ENCODE measurements around the gene CCDC188. TPM values are rescaled to one million over a fixed set of nuclear protein-coding genes. Genes with fewer than 3 reads are reported as not detected.

The CCDC188 gene
- total and polyA plus RNA-seq, 4 experiments from 2014 or later, result not detected

GRCh38 chr22:20178075-20178914, 27.4 kb upstream of the CCDC188 start:
- no peaks in the 10 kb centered on the region for H3K36me3 Mint-ChIP-seq
- no peak overlapping the region for H3K27ac ChIP-seq (ENCODE audit: low read depth, low read length)
- no peaks in the 10 kb centered on the region for H3K36me3 ChIP-seq (ENCODE audit: insufficient read depth, low read length)
- H3K4me3 Mint-ChIP-seq, result no peak overlapping the region
- CTCF ChIA-PET (ENCODE audit: partially characterized antibody), result no interaction called here
- intact Hi-C loops (cut with micrococcal nuclease), result no loop called here
- H3K9me3 Mint-ChIP-seq, result no peaks in the 10 kb centered on the region
- POLR2A ChIA-PET (ENCODE audit: partially characterized antibody), result no interaction called here
- H3K4me1 ChIP-seq (ENCODE audit: insufficient read depth, low read length), result no peaks in the 10 kb centered on the region
- no peaks in the 10 kb centered on the region for H3K9me3 ChIP-seq (ENCODE audit: control insufficient read depth in 1 of 2, low read length in 2 of 2)
- no peak overlapping the region for H3K27ac Mint-ChIP-seq
- H3K4me1 Mint-ChIP-seq, result no peaks in the 10 kb centered on the region
- H3K4me3 ChIP-seq (ENCODE audit: low read length in 2 of 2), result no peak overlapping the region
- no peaks in the 10 kb centered on the region for H3K27me3 ChIP-seq (ENCODE audit: insufficient read depth, low read length)
- no peaks in the 10 kb centered on the region for H3K27me3 Mint-ChIP-seq
- no peak for DNase-seq

GRCh38 chr22:20177217-20177911, 26.5 kb upstream of the CCDC188 start:
- Histone ChIP-seq H3K4me3 (ENCODE audit: low read length in 2 of 2) (no peak overlapping the region), H3K9me3 (ENCODE audit: control insufficient read depth in 1 of 2, low read length in 2 of 2) (no peaks in the 10 kb centered on the region), H3K36me3 (ENCODE audit: insufficient read depth, low read length) (no peaks in the 10 kb centered on the region), H3K27ac (ENCODE audit: low read depth, low read length) (no peak overlapping the region), H3K27me3 (ENCODE audit: insufficient read depth, low read length) (no peaks in the 10 kb centered on the region), H3K4me1 (ENCODE audit: insufficient read depth, low read length) (no peaks in the 10 kb centered on the region)
- intact Hi-C loops (cut with micrococcal nuclease), result no loop called here
- Mint-ChIP-seq H3K4me1 (no peaks in the 10 kb centered on the region), H3K9me3 (no peaks in the 10 kb centered on the region), H3K27ac (no peak overlapping the region), H3K4me3 (no peak overlapping the region), H3K27me3 (no peaks in the 10 kb centered on the region), H3K36me3 (no peaks in the 10 kb centered on the region)
- DNase-seq, result no peak
- POLR2A ChIA-PET (ENCODE audit: partially characterized antibody), result no interaction called here
- CTCF ChIA-PET (ENCODE audit: partially characterized antibody), result no interaction called here

GRCh38 chr22:20176421-20177085, 25.7 kb upstream of the CCDC188 start:
- CTCF ChIA-PET (ENCODE audit: partially characterized antibody), result no interaction called here

DNA sequence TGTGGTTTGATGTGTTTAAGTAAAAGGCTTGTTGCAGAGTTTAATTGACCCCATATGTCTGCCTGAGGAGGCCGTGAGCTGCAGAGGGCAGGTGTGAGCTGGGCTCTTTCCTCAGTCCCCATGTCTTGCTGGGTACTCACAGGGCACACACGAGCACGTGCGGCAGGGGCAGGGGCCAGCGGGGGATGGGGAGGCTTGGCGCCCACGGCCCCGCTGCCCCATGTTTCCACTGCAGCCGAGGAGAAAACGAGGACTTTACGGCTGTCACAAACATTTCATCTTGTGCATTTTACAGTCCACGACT, 24.7 kb upstream of the CCDC188 start:
- H3K36me3 ChIP-seq (ENCODE audit: insufficient read depth, low read length), result no peaks in the 10 kb centered on the region
- Mint-ChIP-seq H3K4me1 (no peaks in the 10 kb centered on the region), H3K4me3 (no peak overlapping the region), H3K9me3 (no peaks in the 10 kb centered on the region), H3K27ac (no peak overlapping the region), H3K36me3 (no peaks in the 10 kb centered on the region), H3K27me3 (no peaks in the 10 kb centered on the region)
- H3K4me3 ChIP-seq (ENCODE audit: low read length in 2 of 2), result no peak overlapping the region
- no peak overlapping the region for H3K27ac ChIP-seq (ENCODE audit: low read depth, low read length)
- intact Hi-C loops (cut with micrococcal nuclease), result no loop called here
- no peaks in the 10 kb centered on the region for H3K9me3 ChIP-seq (ENCODE audit: control insufficient read depth in 1 of 2, low read length in 2 of 2)
- H3K4me1 ChIP-seq (ENCODE audit: insufficient read depth, low read length), result no peaks in the 10 kb centered on the region
- ChIA-PET CTCF (ENCODE audit: partially characterized antibody) (interaction anchor here (1.2 to 1.9 kb wide), 2 partner anchors 19 to 62 kb away, joined by 3 to 5 read pairs; no protein-coding TSS in a partner anchor), POLR2A (ENCODE audit: partially characterized antibody) (no interaction called here)
- DNase-seq, result no peak
- H3K27me3 ChIP-seq (ENCODE audit: insufficient read depth, low read length), result no peaks in the 10 kb centered on the region

More at GRCh38 chr22:20176421-20177085, 25.7 kb upstream of the CCDC188 start:
- no peaks in the 10 kb centered on the region for H3K4me1 ChIP-seq (ENCODE audit: insufficient read depth, low read length)
- H3K27ac Mint-ChIP-seq, result no peak overlapping the region
- H3K36me3 Mint-ChIP-seq, result no peaks in the 10 kb centered on the region
- no peak overlapping the region for H3K4me3 Mint-ChIP-seq
- POLR2A ChIA-PET (ENCODE audit: partially characterized antibody), result no interaction called here
- DNase-seq, result no peak
- H3K4me1 Mint-ChIP-seq, result no peaks in the 10 kb centered on the region
- H3K27me3 Mint-ChIP-seq, result no peaks in the 10 kb centered on the region
- no peaks in the 10 kb centered on the region for H3K36me3 ChIP-seq (ENCODE audit: insufficient read depth, low read length)
- intact Hi-C loops (cut with micrococcal nuclease), result no loop called here
- H3K9me3 Mint-ChIP-seq, result no peaks in the 10 kb centered on the region
- no peak overlapping the region for H3K4me3 ChIP-seq (ENCODE audit: low read length in 2 of 2)
- H3K9me3 ChIP-seq (ENCODE audit: control insufficient read depth in 1 of 2, low read length in 2 of 2), result no peaks in the 10 kb centered on the region
- no peaks in the 10 kb centered on the region for H3K27me3 ChIP-seq (ENCODE audit: insufficient read depth, low read length)
- no peak overlapping the region for H3K27ac ChIP-seq (ENCODE audit: low read depth, low read length)

- no peak overlapping the region for H3K4me3 Mint-ChIP-seq
- no peak overlapping the region for H3K27ac Mint-ChIP-seq
- H3K36me3 Mint-ChIP-seq, result no peaks in the 10 kb centered on the region
- Histone ChIP-seq H3K9me3 (ENCODE audit: control insufficient read depth in 1 of 2, low read length in 2 of 2) (no peaks in the 10 kb centered on the region), H3K27me3 (ENCODE audit: insufficient read depth, low read length) (no peaks in the 10 kb centered on the region), H3K4me3 (ENCODE audit: low read length in 2 of 2) (no peak overlapping the region), H3K27ac (ENCODE audit: low read depth, low read length) (no peak overlapping the region), H3K4me1 (ENCODE audit: insufficient read depth, low read length) (no peaks in the 10 kb centered on the region), H3K36me3 (ENCODE audit: insufficient read depth, low read length) (no peaks in the 10 kb centered on the region)
- H3K9me3 Mint-ChIP-seq, result no peaks in the 10 kb centered on the region
- H3K4me1 Mint-ChIP-seq, result no peaks in the 10 kb centered on the region
- ChIA-PET CTCF (ENCODE audit: partially characterized antibody) (interaction anchor here (1.2 to 1.9 kb wide), 2 partner anchors 18 to 63 kb away, joined by 3 to 5 read pairs; no protein-coding TSS in a partner anchor), POLR2A (ENCODE audit: partially characterized antibody) (no interaction called here)
- intact Hi-C loops (cut with micrococcal nuclease), result no loop called here
- DNase-seq, result no peak
- no peaks in the 10 kb centered on the region for H3K27me3 Mint-ChIP-seq
These were observed 24.1 kb upstream of the CCDC188 start for GRCh38 chr22:20174785-20175596.

- Mint-ChIP-seq H3K27me3 (no peaks in the 10 kb centered on the region), H3K9me3 (no peaks in the 10 kb centered on the region), H3K4me3 (no peak overlapping the region), H3K4me1 (no peaks in the 10 kb centered on the region), H3K27ac (no peak overlapping the region), H3K36me3 (no peaks in the 10 kb centered on the region)
- no peak overlapping the region for H3K4me3 ChIP-seq (ENCODE audit: low read length in 2 of 2)
- no peaks in the 10 kb centered on the region for H3K9me3 ChIP-seq (ENCODE audit: control insufficient read depth in 1 of 2, low read length in 2 of 2)
- H3K27ac ChIP-seq (ENCODE audit: low read depth, low read length), result no peak overlapping the region
- DNase-seq, result no peak
- ChIA-PET CTCF (ENCODE audit: partially characterized antibody) (no interaction called here), POLR2A (ENCODE audit: partially characterized antibody) (no interaction called here)
- H3K27me3 ChIP-seq (ENCODE audit: insufficient read depth, low read length), result no peaks in the 10 kb centered on the region
- no peaks in the 10 kb centered on the region for H3K36me3 ChIP-seq (ENCODE audit: insufficient read depth, low read length)
- no peaks in the 10 kb centered on the region for H3K4me1 ChIP-seq (ENCODE audit: insufficient read depth, low read length)
- intact Hi-C loops (cut with micrococcal nuclease), result no loop called here
These were observed 22.9 kb upstream of the CCDC188 start for GRCh38 chr22:20173772-20174171.

DNA sequence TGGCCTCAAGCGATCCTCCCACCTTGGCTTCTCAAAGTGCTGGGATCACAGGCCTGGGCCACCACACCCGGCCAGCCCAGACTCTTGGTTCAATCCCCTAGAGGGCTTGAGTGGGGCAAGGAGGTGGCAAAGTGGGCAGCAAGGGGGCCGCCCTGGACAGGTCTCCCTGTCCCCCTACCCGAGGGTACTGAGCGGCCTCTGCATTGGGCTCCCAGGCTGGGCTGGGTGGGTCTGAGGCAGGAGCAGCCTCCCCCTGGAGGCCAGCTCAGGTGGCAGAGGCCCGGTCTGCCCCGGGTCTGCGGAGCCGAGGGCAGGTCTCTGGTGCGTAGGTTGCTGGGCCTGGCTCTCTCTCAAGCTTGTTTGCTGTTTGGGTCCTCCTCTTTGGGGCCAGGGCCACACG, 22.4 kb upstream of the CCDC188 start:
- Mint-ChIP-seq H3K4me1 (no peaks in the 10 kb centered on the region), H3K9me3 (no peaks in the 10 kb centered on the region), H3K27me3 (no peaks in the 10 kb centered on the region), H3K27ac (no peak overlapping the region), H3K36me3 (no peaks in the 10 kb centered on the region), H3K4me3 (no peak overlapping the region)
- DNase-seq, result no peak
- Histone ChIP-seq H3K4me1 (ENCODE audit: insufficient read depth, low read length) (no peaks in the 10 kb centered on the region), H3K9me3 (ENCODE audit: control insufficient read depth in 1 of 2, low read length in 2 of 2) (no peaks in the 10 kb centered on the region), H3K27me3 (ENCODE audit: insufficient read depth, low read length) (no peaks in the 10 kb centered on the region), H3K27ac (ENCODE audit: low read depth, low read length) (no peak overlapping the region), H3K36me3 (ENCODE audit: insufficient read depth, low read length) (no peaks in the 10 kb centered on the region), H3K4me3 (ENCODE audit: low read length in 2 of 2) (no peak overlapping the region)
- CTCF ChIA-PET (ENCODE audit: partially characterized antibody), result no interaction called here
- POLR2A ChIA-PET (ENCODE audit: partially characterized antibody), result no interaction called here
- intact Hi-C loops (cut with micrococcal nuclease), result no loop called here

Data from CD4-positive, alpha-beta memory T cell (primary cell).